ENCODE measurements around the gene PCDHGB5.

PCDHGB5 gene

DNA sequence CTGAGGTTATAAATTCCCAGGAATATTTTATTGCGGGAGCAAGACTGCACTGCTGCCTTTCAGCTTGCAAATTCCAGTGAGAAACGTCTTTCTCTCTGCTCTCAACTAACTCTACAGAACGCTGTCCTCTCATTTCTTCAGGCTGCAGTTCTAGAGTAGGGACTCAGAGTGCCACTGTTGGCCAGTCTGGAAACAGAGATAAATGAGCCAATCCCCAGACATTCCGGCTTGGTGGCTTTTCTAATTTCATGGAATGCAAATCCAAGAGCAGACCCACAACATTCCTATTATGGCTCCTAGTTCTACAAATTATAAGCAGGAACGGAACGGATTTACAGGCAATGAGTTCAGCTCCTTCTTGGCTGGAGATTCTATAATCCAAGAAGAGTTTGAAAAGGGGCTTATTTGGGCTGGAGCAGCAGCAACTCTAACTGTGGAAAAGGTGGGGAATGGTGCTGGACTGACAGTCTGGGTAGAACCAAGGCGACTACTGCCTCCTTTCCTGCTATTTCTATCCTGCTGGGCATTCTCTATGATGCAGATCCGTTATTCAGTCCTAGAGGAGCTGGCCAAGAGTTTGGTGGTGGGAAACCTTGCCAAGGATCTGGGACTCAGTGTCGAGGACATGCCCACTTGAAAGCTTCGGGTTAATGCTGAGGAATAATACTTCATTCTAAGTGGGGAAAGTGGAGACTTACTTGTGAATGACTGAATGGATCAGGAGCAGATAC is 41.8 kb downstream of the PCDHGB5 start:
- no peak for DNase-seq (ENCODE audit: low read depth in 2 of 2, low spot score in 1 of 2)

DNA sequence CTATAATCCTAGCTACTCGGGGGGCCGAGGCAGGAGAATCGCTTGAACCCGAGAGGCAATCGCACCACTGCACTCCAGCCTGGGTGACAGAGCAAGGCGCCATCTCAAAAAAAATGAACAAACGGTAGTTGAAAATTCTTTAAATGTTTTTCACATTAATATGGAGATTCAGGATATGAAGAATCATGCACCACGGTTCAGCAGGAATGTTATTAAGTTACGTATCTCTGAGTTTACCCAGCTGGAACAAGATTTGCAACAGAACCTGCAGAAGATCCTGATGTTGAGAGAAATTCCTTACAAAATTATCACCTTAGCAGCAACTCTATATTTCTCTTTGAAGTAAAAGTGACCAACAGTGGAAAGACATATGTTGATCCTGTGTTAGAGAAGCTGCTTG is 42.6 kb downstream of the PCDHGB5 start:
- DNase-seq (ENCODE audit: low read depth in 2 of 2, low spot score in 1 of 2) = no peak

DNA sequence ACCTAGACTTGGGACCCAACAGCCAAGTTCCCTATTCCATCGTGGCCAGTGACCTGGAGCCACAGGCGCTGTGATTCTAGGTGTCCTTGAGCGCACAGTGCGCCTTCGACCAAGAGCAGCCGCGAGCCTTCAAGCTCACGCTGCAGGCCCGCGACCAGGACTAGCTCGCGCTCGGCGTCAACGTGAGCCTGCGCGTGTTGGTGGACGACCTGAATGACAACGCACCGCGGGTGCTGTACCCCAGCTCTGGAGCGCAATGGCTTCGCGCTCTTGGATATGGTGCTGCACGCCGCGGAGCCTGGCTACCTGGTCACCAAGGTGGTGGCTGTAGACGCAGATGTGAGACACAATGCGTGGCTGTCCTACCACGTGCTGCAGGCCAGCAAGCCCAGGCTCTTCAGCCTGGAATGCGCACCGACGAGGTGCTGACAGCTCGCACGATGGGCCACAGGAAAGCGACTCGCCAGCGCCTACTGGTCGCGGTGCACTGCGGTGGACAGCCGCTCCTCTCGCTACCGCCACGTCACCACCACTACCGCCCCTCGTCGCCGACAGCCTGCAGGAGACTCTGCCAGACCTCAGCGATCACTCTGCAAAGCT is 43.9 kb downstream of the PCDHGB5 start:
- DNase-seq (ENCODE audit: low read depth in 2 of 2, low spot score in 1 of 2) = no peak

Data from stimulated activated CD8-positive, alpha-beta memory T cell treated with anti-CD3 and anti-CD28 coated beads, Interleukin-4, amount 100 ng/mL, for 4 hours (primary cell).